MCF 10A (cell line): ENCODE results near the gene SEH1L. TPM values are rescaled to one million over a fixed set of nuclear protein-coding genes. Genes with fewer than 3 reads are reported as not detected.

Source experiments
- BruUV-seq: library from RNA; stranded (reverse); fragments of 400-500 nt; replicated peaks from 2 replicates; lab custom pipeline; 2021; lab: Mats Ljungman, UMichigan
- CTCF ChIA-PET: fragments of 300-600 bp; sonication (Branson Sonifier 250); formaldehyde crosslinking; extraction: SDS; loops from one replicate; lab custom pipeline; 2021; ENCODE audit warnings: antibody characterized with exemption, inconsistent platforms; lab: Yijun Ruan, JAX
- POLR2A ChIA-PET: fragments of 300-600, 350-650 bp; sonication (Branson Sonifier 250); formaldehyde crosslinking; extraction: SDS; loops from one replicate; lab custom pipeline; 2020; ENCODE audit warnings: antibody characterized with exemption, inconsistent platforms; lab: Yijun Ruan, JAX
- DNase-seq: peaks from one replicate; pipeline ENCODE4 v3.0.0-alpha.2; 2018; ENCODE audit not compliant: unreplicated experiment
- H3K27ac Mint-ChIP-seq: one replicate; pipeline ENCODE4 v1.8.0; 2022; ENCODE audit warnings: mild to moderate bottlenecking, low read depth, mixed read lengths; ENCODE audit not compliant: unreplicated experiment
- H3K27me3 Mint-ChIP-seq: one replicate; pipeline ENCODE4 v1.8.0; 2022; ENCODE audit warnings: mixed read lengths; ENCODE audit not compliant: insufficient read depth, unreplicated experiment
- H3K36me3 Mint-ChIP-seq: one replicate; pipeline ENCODE4 v1.8.0; 2022; ENCODE audit warnings: mild to moderate bottlenecking, moderate library complexity, mixed read lengths; ENCODE audit not compliant: insufficient read depth, unreplicated experiment
- H3K4me1 Mint-ChIP-seq: one replicate; pipeline ENCODE4 v1.8.0; 2022; ENCODE audit warnings: mixed read lengths; ENCODE audit not compliant: insufficient read depth, unreplicated experiment
- H3K4me3 Mint-ChIP-seq: one replicate; pipeline ENCODE4 v1.8.0; 2022; ENCODE audit warnings: mild to moderate bottlenecking, moderate library complexity, mixed read lengths; ENCODE audit not compliant: unreplicated experiment
- H3K9me3 Mint-ChIP-seq: one replicate; pipeline ENCODE4 v1.8.0; 2022; ENCODE audit warnings: mixed read lengths; ENCODE audit not compliant: unreplicated experiment
- CTCF ChIP-seq: fragments of 200-600 bp; IDR thresholded peaks from one replicate; pipeline ENCODE4 v1.8.0; 2022; ENCODE audit warnings: antibody characterized with exemption, mild to moderate bottlenecking; ENCODE audit not compliant: unreplicated experiment
- intact Hi-C: fragments of 100-400 bp; cut with micrococcal nuclease; formaldehyde crosslinking; loops from 2 replicates; pipeline ENCODE4 v1.14.1; 2022
- total RNA-seq: library from RNA; stranded (reverse); gene quantifications from 2 replicates; pipeline ENCODE4 v1.2.3, GENCODE V29; 2022

Gene SEH1L
- total RNA-seq, 1 experiment from 2014 or later = 139 TPM

DNA sequence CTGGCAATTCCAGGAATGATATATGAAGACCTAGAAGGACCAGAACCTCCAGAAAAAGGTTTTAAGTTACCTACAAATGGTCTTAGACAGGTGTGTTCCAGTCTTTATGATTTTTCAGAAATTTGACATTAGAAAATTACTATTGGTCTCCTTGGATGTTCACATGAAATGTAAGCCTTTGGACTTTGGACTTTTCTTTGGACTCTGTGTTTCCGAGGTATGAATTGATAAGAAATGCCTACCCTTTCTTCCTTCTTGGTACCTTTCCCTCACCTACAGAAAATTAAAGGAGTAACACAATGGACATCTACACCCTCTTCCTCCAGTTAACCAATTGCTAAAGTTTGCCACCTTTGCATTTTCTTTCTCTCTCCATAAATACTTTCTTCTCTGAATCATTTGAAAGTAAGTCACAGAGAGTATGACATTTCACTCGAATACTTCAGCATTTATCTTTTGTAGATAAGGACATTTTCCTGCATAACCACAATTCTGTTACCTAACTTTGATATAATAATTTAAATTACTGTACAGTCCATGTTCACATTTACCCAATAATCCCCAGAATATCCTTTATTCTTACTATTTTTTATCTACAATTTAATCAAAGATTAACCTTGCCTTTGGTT lies 69.5 kb downstream of the SEH1L start:
- CTCF ChIA-PET = no interaction called here

GRCh38 chr18:13018374-13018773 lies 70.6 kb downstream of the SEH1L start:
- Mint-ChIP-seq H3K36me3 (peaks cover 71% of the 10 kb centered on the region), H3K27me3 (no peaks in the 10 kb centered on the region), H3K4me1 (no peaks in the 10 kb centered on the region), H3K27ac (no peak overlapping the region), H3K4me3 (no peak overlapping the region), H3K9me3 (no peaks in the 10 kb centered on the region)
- intact Hi-C loops = no loop called here
- ChIA-PET CTCF (interaction anchor here (0.7 to 0.9 kb wide), 2 partner anchors 10 to 585 kb away, joined by 3 to 4 read pairs; no protein-coding TSS in a partner anchor), POLR2A (interaction anchor here (0.5 to 1.2 kb wide), 5 partner anchors 11 to 425 kb away, joined by 3 to 5 read pairs (median 3); partner anchors contain the start of gene CEP192)
- no peak for DNase-seq
- no peak for TF ChIP-seq CTCF
- BruUV-seq = no TSS peak

More for the DNA sequence above, 69.5 kb downstream of the SEH1L start:
- no peak overlapping the region for H3K27ac Mint-ChIP-seq
- TF ChIP-seq CTCF = no peak
- no TSS peak for BruUV-seq
- DNase-seq = no peak
- H3K9me3 Mint-ChIP-seq = no peaks in the 10 kb centered on the region
- POLR2A ChIA-PET = no interaction called here
- H3K27me3 Mint-ChIP-seq = no peaks in the 10 kb centered on the region
- H3K4me1 Mint-ChIP-seq = no peaks in the 10 kb centered on the region
- intact Hi-C loops = no loop called here
- peaks cover 61% of the 10 kb centered on the region for H3K36me3 Mint-ChIP-seq
- no peak overlapping the region for H3K4me3 Mint-ChIP-seq

GRCh38 chr18:13019301-13019700 lies 71.5 kb downstream of the SEH1L start:
- peak; percentile 31 for DNase-seq
- H3K4me1 Mint-ChIP-seq = no peaks in the 10 kb centered on the region
- H3K36me3 Mint-ChIP-seq = peaks cover 78% of the 10 kb centered on the region
- ChIA-PET POLR2A (interaction anchor here (0.7 to 1.2 kb wide), 2 partner anchors 13 to 969 kb away, joined by 4 read pairs; no protein-coding TSS in a partner anchor), CTCF (no interaction called here)
- H3K27ac Mint-ChIP-seq = peak overlapping the region; percentile 71
- H3K4me3 Mint-ChIP-seq = no peak overlapping the region
- H3K27me3 Mint-ChIP-seq = no peaks in the 10 kb centered on the region
- intact Hi-C loops = no loop called here
- no TSS peak for BruUV-seq
- TF ChIP-seq CTCF = no peak
- no peaks in the 10 kb centered on the region for H3K9me3 Mint-ChIP-seq

DNA sequence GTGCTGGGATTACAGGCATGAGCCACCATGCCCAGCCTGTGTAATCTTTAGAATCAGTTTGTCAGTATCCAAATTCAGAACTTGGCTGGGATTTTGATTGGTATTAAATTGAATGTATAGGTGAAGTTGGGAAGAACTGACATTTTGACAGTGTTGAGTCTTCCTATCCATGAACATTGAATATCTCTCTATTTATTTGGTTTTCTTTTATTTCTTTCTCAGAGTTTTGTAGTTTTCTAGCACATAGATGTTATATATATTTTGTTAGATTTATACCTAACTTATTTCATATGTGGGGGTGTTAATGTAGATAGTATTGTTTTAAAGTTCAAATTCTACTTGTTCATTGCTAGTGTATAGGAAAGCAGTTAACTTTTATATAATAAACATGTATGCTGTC lies 74.8 kb downstream of the SEH1L start:
- Mint-ChIP-seq H3K4me1 (no peaks in the 10 kb centered on the region), H3K27me3 (no peaks in the 10 kb centered on the region), H3K36me3 (peaks cover 61% of the 10 kb centered on the region), H3K27ac (no peak overlapping the region), H3K9me3 (no peaks in the 10 kb centered on the region), H3K4me3 (no peak overlapping the region)
- BruUV-seq = no TSS peak
- ChIA-PET CTCF (no interaction called here), POLR2A (interaction anchor here (1.0 kb wide), 1 partner anchor 8 kb away, joined by 3 read pairs; no protein-coding TSS in a partner anchor)
- intact Hi-C loops = no loop called here
- no peak for DNase-seq
- no peak for TF ChIP-seq CTCF
